Coronary artery (tissue), 2 donors: ENCODE measurements around the gene LCE4A.
"Not testable (repeated sequence)": the region's sequence is repeated elsewhere in the genome, so short reads cannot be mapped to it uniquely, and the experiment has no call there.

ENCODE experiments used
- DNase-seq: peaks from one replicate; pipeline ENCODE4 v3.0.0-alpha.2; 2017; ENCODE audit warnings: low spot score
- H3K27ac ChIP-seq, 2 donors: fragments of 200-600 bp; sonication (generic); one replicate each; pipeline ENCODE4 v1.5.1; 2016 to 2019
- H3K4me3 ChIP-seq: fragments of 200-600 bp; sonication (generic); 2 replicates; pipeline ENCODE4 v1.5.1; 2016; ENCODE audit warnings: mild to moderate bottlenecking, moderate library complexity
- CTCF ChIP-seq: fragments of 200-600 bp; sonication (generic); IDR thresholded peaks from one replicate; pipeline ENCODE4 v1.5.1; 2019; ENCODE audit warnings: antibody characterized with exemption

Gene LCE4A

GRCh38 chr1:152707860-152708259, at the start of gene LCE4A:
LCE4A (plus strand) TSS chr1:152708160; CDS start chr1:152709076, 916 bp downstream.
- no peak within 1 kb of the TSS for H3K27ac ChIP-seq
- no peak for DNase-seq
- no peak within 1 kb of the TSS for H3K4me3 ChIP-seq
- TF ChIP-seq CTCF: no peak

GRCh38 chr1:152658649-152659048, 49.3 kb upstream of the LCE4A start:
- Histone ChIP-seq H3K27ac (no peak overlapping the region), H3K4me3 (no peak overlapping the region)
- TF ChIP-seq CTCF: no peak
- DNase-seq: no peak

- TF ChIP-seq CTCF: no peak
- DNase-seq: no peak
- Histone ChIP-seq H3K27ac (no peak within 1 kb of the TSS), H3K4me3 (no peak within 1 kb of the TSS)
Observed at GRCh38 chr1:152663098-152663497, 44.9 kb upstream of the LCE4A start, which contains the start of gene LCE2D. LCE2D (plus strand) TSS chr1:152663380; CDS start chr1:152664106, 726 bp downstream.

- not testable (repeated sequence) for H3K27ac ChIP-seq, H3K4me3 ChIP-seq, DNase-seq
Observed at GRCh38 chr1:152666171-152666570, 41.8 kb upstream of the LCE4A start.

GRCh38 chr1:152667648-152668047, 40.3 kb upstream of the LCE4A start:
- H3K27ac ChIP-seq: no peak overlapping the region
- TF ChIP-seq CTCF: no peak
- H3K4me3 ChIP-seq: no peak overlapping the region
- no peak for DNase-seq

- Histone ChIP-seq H3K27ac (no peak overlapping the region), H3K4me3 (no peak overlapping the region)
- TF ChIP-seq CTCF: no peak
- no peak for DNase-seq
Observed at GRCh38 chr1:152673016-152673415, 34.9 kb upstream of the LCE4A start.

- H3K27ac ChIP-seq, H3K4me3 ChIP-seq, DNase-seq: not testable (repeated sequence)
Observed at GRCh38 chr1:152674983-152675382, 33.0 kb upstream of the LCE4A start, which contains the start of gene LCE2C. LCE2C (plus strand) TSS chr1:152675279; CDS start chr1:152676016, 737 bp downstream.

- DNase-seq: no peak
- TF ChIP-seq CTCF: no peak
- H3K4me3 ChIP-seq: no peak overlapping the region
- no peak overlapping the region for H3K27ac ChIP-seq
Observed at GRCh38 chr1:152679459-152679858, 28.5 kb upstream of the LCE4A start.
